GM12878 (cell line): ENCODE results near the gene SV2B. TPM values are rescaled to one million over a fixed set of nuclear protein-coding genes. Genes with fewer than 3 reads are reported as not detected.

ENCODE experiments used
- ATAC-seq: fragments of 200-7000 bp; cut with Tn5 transposase; 3 replicates; pipeline ENCODE4 v1.9.1; 2020; ENCODE audit warnings: mild to moderate bottlenecking, moderate library complexity
- BruUV-seq: library from RNA; stranded (reverse); fragments of 400-500 nt; replicated peaks from 2 replicates; lab custom pipeline; 2021; lab: Mats Ljungman, UMichigan
- CTCF ChIA-PET: fragments of 300-600 bp; sonication (Branson Sonifier 250); formaldehyde crosslinking; extraction: SDS; loops from one replicate; lab custom pipeline; 2021; ENCODE audit warnings: inconsistent platforms; lab: Yijun Ruan, JAX
- POLR2A ChIA-PET: fragments of 350-600 bp; formaldehyde crosslinking; extraction: SDS; loops from one replicate; lab custom pipeline; 2021; ENCODE audit warnings: inconsistent platforms; lab: Charles Lee
- RAD21 ChIA-PET: fragments of 300-600 bp; sonication (Branson Sonifier 250); formaldehyde crosslinking; loops from one replicate; lab custom pipeline; 2023; ENCODE audit warnings: antibody characterized with exemption; ENCODE audit not compliant: unreplicated experiment; lab: Charles Lee
- SMC1A ChIA-PET: fragments of 300-600 bp; sonication (Branson Sonifier 250); formaldehyde crosslinking; loops from one replicate; lab custom pipeline; 2023; ENCODE audit not compliant: unreplicated experiment, uncharacterized antibody; lab: Charles Lee
- DNase-seq: peaks from one replicate; pipeline ENCODE4 v3.0.0-alpha.2; 2011; ENCODE audit warnings: low read depth, low spot score
- FAIRE-seq: peaks from 3 replicates; lab custom pipeline; 2011; peaks lifted over from hg19 to GRCh38; lab: Jason Lieb, UNC
- H2AFZ ChIP-seq: 2 replicates; pipeline ENCODE4 v1.6.0; 2011; ENCODE audit warnings: low read depth, low read length, control low read depth; ENCODE audit not compliant: control insufficient read depth
- H3K27ac ChIP-seq: 2 replicates; pipeline ENCODE4 v1.5.1; 2011; ENCODE audit warnings: control low read depth; ENCODE audit not compliant: control insufficient read depth, insufficient read depth
- H3K27me3 ChIP-seq, 2 experiments: replicated peaks in 1 of 2; 2 replicates each; pipeline versions ENCODE4 v1.6.0 to v1.6.1; 2011; ENCODE audit warnings: low read length in 1 of 2; ENCODE audit not compliant: control insufficient read depth in 2 of 2, insufficient read depth in 2 of 2
- H3K36me3 ChIP-seq, 2 experiments: 2 replicates each; pipeline ENCODE4 v1.5.1; 2011; ENCODE audit warnings: low read length in 1 of 2; ENCODE audit not compliant: control insufficient read depth in 2 of 2, insufficient read depth in 2 of 2
- H3K4me1 ChIP-seq: 2 replicates; pipeline ENCODE4 v1.6.1; 2011; ENCODE audit warnings: mild to moderate bottlenecking, low read length, moderate library complexity, mixed read lengths; ENCODE audit not compliant: control insufficient read depth, insufficient read depth
- H3K4me2 ChIP-seq: 2 replicates; pipeline ENCODE4 v1.6.0; 2011; ENCODE audit warnings: control low read depth; ENCODE audit not compliant: control insufficient read depth, insufficient read depth
- H3K4me3 ChIP-seq: fragments of 200-600 bp; sonication (generic); 2 replicates; pipeline ENCODE4 v1.5.1; 2016
- H3K79me2 ChIP-seq: 2 replicates; pipeline ENCODE4 v1.6.0; 2011; ENCODE audit warnings: low read length; ENCODE audit not compliant: control insufficient read depth, insufficient read depth
- H3K9ac ChIP-seq: 2 replicates; pipeline ENCODE4 v1.8.0; 2011; ENCODE audit warnings: low read length, control low read depth, mixed read lengths; ENCODE audit not compliant: control insufficient read depth, insufficient read depth
- H3K9me3 ChIP-seq: replicated peaks from 3 replicates; pipeline ENCODE4 v1.5.1; 2011; ENCODE audit warnings: mild to moderate bottlenecking, low read length; ENCODE audit not compliant: control insufficient read depth, insufficient read depth
- H4K20me1 ChIP-seq: 2 replicates; pipeline ENCODE4 v1.6.0; 2011; ENCODE audit not compliant: control insufficient read depth, insufficient read depth
- CHD4 ChIP-seq: fragments of 200-600 bp; sonication (generic); IDR thresholded peaks from 2 replicates; pipeline ENCODE4 v1.6.1; 2016; ENCODE audit warnings: mild to moderate bottlenecking
- GATAD2B ChIP-seq: fragments of 450-650 bp; conservative IDR thresholded peaks from 2 replicates; pipeline ENCODE4 v1.6.1; 2017; ENCODE audit warnings: low read depth, mild to moderate bottlenecking, moderate library complexity
- MTA2 ChIP-seq: fragments of 450-650 bp; IDR thresholded peaks from 2 replicates; pipeline ENCODE4 v1.6.1; 2016; ENCODE audit warnings: low read depth, mild to moderate bottlenecking, moderate library complexity
- NFXL1 ChIP-seq: fragments of 450-650 bp; IDR thresholded peaks from 2 replicates; pipeline ENCODE4 v1.6.1; 2017; ENCODE audit warnings: antibody characterized with exemption, mild to moderate bottlenecking, borderline replicate concordance
- NR2C1 ChIP-seq: fragments of 450-650 bp; IDR thresholded peaks from 2 replicates; pipeline ENCODE4 v1.6.1; 2017; ENCODE audit warnings: antibody characterized with exemption, mild to moderate bottlenecking, moderate library complexity
- NR2F1 ChIP-seq: fragments of 450-650 bp; conservative IDR thresholded peaks from 2 replicates; pipeline ENCODE4 v1.6.1; 2017; ENCODE audit warnings: mild to moderate bottlenecking
- PAX8 ChIP-seq: fragments of 450-650 bp; IDR thresholded peaks from 2 replicates; pipeline ENCODE4 v1.6.1; 2017; ENCODE audit warnings: mild to moderate bottlenecking, moderate library complexity
- SPI1 ChIP-seq: IDR thresholded peaks from 2 replicates; pipeline ENCODE4 v1.6.1; 2011; ENCODE audit warnings: low read depth, mild to moderate bottlenecking, low read length, moderate library complexity, borderline replicate concordance; ENCODE audit not compliant: insufficient read depth
- TCF3 ChIP-seq: IDR thresholded peaks from 2 replicates; pipeline ENCODE4 v1.6.1; 2012; ENCODE audit warnings: low read depth, mild to moderate bottlenecking, low read length, borderline replicate concordance; ENCODE audit not compliant: insufficient read depth
- YBX1 ChIP-seq: fragments of 450-650 bp; IDR thresholded peaks from 2 replicates; pipeline ENCODE4 v1.6.1; 2016; ENCODE audit warnings: antibody characterized with exemption
- ZNF24 ChIP-seq: fragments of 450-650 bp; IDR thresholded peaks from 2 replicates; pipeline ENCODE4 v1.6.1; 2017; ENCODE audit warnings: antibody characterized with exemption, mild to moderate bottlenecking
- ZNF622 ChIP-seq: fragments of 450-650 bp; IDR thresholded peaks from 2 replicates; pipeline ENCODE4 v1.6.1; 2017; ENCODE audit warnings: mild to moderate bottlenecking, inconsistent platforms
- WGBS: methylation state at CpG from one replicate; pipeline ENCODE4 v1.1.6; 2016; ENCODE audit warnings: low lambda C conversion rate; ENCODE audit not compliant: insufficient replicate concordance, insufficient coverage; ENCODE audit errors: missing lambda C conversion rate; 5-methylcytosine and 5-hydroxymethylcytosine counted together
- in situ Hi-C: fragments of 300-500 bp; cut with MboI; formaldehyde crosslinking; loops from 9 replicates; pipeline ENCODE4 v1.14.3; 2018; ENCODE audit warnings: mixed read lengths
- intact Hi-C: fragments of 100-400 bp; cut with micrococcal nuclease; formaldehyde crosslinking; loops from one replicate; pipeline ENCODE4 v1.14.2; 2022; ENCODE audit not compliant: unreplicated experiment
- polyA plus RNA-seq, 11 experiments: library from polyadenylated mRNA; depleted of rRNA in 4 of 11; unstranded in 6 of 11; stranded (reverse) in 5 of 11; fragments of >200 nt; fragmentation: Nextera tagmentation in 4 of 11; fragmentation: Illumina TruSeq in 1 of 11; extraction: Ambion mirVana in 4 of 11; extraction: Trizol in 1 of 11; gene quantifications; 1 replicate in 1 of 11; 2 replicates in 10 of 11; pipeline versions ENCODE4 v1.2.1 to v1.2.3, GENCODE V29; 2011 to 2016; ENCODE audit warnings: inconsistent platforms in 2 of 11, missing spikeins in 2 of 11, low read depth in 1 of 11
- total RNA-seq, 4 experiments: library from RNA; depleted of rRNA in 3 of 4; stranded (reverse); fragments of >200 nt in 3 of 4; fragmentation: Illumina TruSeq in 1 of 4; extraction: Trizol in 1 of 4; gene quantifications; 2 replicates each; pipeline versions ENCODE4 v1.2.1 to v1.2.3, GENCODE V29; 2013 to 2021
- TF ChIP-seq, protein P1 (sequence below): fragments of 450-650 bp; conservative IDR thresholded peaks from 2 replicates; pipeline ENCODE4 v1.6.1; 2017; ENCODE audit warnings: mild to moderate bottlenecking, moderate library complexity

The SV2B gene
- total and polyA plus RNA-seq, 10 of the 15 experiments (the other 5 are each of a cell fraction or from before 2014, with no cell fraction given) = 0.03 to 1.7 (median 1.3) TPM

DNA sequence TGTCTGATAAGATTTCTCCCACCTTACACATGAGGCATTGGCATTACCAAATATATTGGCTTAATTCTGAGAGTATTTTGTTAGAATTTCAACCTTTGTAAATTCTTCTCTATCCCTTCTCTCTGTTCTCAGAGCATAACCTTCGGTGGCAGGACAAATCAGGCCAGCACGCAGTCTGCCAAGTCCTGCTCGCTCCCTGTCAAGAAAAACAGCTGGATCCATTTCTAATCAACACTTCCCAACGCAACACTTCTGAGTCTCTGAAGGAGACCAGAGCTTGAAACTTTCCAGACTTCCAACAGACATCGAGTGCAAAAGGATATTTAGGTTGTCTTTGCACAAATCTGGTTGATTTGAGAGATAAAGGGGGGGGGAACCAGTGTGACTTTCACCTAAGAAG is 125.7 kb downstream of the SV2B start:
- RAD21 ChIA-PET = interaction anchor here (1.0 to 1.8 kb wide), 3 partner anchors 84 to 171 kb away, joined by 3 to 14 read pairs (median 3); no protein-coding TSS in a partner anchor
- POLR2A ChIA-PET = no interaction called here
- Histone ChIP-seq H3K4me3 (no peak overlapping the region), H3K27ac (no peak overlapping the region), H3K4me1 (no peaks in the 10 kb centered on the region), H3K27me3 (no peaks in the 10 kb centered on the region; a peak in 1 of 4 replicates), H2AFZ (no peak overlapping the region), H3K36me3 (no peaks in the 10 kb centered on the region), H3K79me2 (no peaks in the 10 kb centered on the region), H4K20me1 (no peaks in the 10 kb centered on the region), H3K9ac (no peak overlapping the region), H3K9me3 (no peaks in the 10 kb centered on the region), H3K4me2 (no peak overlapping the region)
- in situ Hi-C loops (loop anchor here (25.0 kb wide), 1 partner anchor 888 kb away; no protein-coding TSS in a partner anchor), intact Hi-C loops (no loop called here)
- 29% methylated on average over 5 of the region's 5 CpGs for WGBS
- ATAC-seq = no peak
- no peak for FAIRE-seq
- DNase-seq = no peak
- SMC1A ChIA-PET = interaction anchor here (0.6 to 3.4 kb wide), 6 partner anchors 28 to 176 kb away, joined by 3 to 38 read pairs (median 3); no protein-coding TSS in a partner anchor
- TF ChIP-seq NR2C1 (no peak), YBX1 (no peak), MTA2 (no peak), CHD4 (no peak), SPI1 (no peak), GATAD2B (no peak), NR2F1 (no peak), ZNF24 (no peak), NFXL1 (no peak), ZNF622 (no peak), PAX8 (no peak), TCF3 (no peak)
- TF ChIP-seq, protein P1, sequence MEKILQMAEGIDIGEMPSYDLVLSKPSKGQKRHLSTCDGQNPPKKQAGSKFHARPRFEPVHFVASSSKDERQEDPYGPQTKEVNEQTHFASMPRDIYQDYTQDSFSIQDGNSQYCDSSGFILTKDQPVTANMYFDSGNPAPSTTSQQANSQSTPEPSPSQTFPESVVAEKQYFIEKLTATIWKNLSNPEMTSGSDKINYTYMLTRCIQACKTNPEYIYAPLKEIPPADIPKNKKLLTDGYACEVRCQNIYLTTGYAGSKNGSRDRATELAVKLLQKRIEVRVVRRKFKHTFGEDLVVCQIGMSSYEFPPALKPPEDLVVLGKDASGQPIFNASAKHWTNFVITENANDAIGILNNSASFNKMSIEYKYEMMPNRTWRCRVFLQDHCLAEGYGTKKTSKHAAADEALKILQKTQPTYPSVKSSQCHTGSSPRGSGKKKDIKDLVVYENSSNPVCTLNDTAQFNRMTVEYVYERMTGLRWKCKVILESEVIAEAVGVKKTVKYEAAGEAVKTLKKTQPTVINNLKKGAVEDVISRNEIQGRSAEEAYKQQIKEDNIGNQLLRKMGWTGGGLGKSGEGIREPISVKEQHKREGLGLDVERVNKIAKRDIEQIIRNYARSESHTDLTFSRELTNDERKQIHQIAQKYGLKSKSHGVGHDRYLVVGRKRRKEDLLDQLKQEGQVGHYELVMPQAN = no peak
- no TSS peak for BruUV-seq
- CTCF ChIA-PET = interaction anchor here (0.7 to 4.3 kb wide), 6 partner anchors 10 to 170 kb away, joined by 3 to 90 read pairs (median 4); no protein-coding TSS in a partner anchor
